AG09309 (cell line): ENCODE measurements around the gene PIK3R5.

Source experiments
- DNase-seq: peaks from one replicate; pipeline ENCODE4 v3.0.0-alpha.2; 2010; ENCODE audit warnings: low read depth
- H3K4me3 ChIP-seq: 2 replicates; pipeline ENCODE4 v1.5.1; 2011; ENCODE audit warnings: mild to moderate bottlenecking, low read depth, low read length, moderate library complexity; ENCODE audit not compliant: control insufficient read depth
- TF ChIP-seq, protein P1 (sequence below): IDR thresholded peaks from 2 replicates; pipeline ENCODE4 v1.5.1; 2011; ENCODE audit warnings: mild to moderate bottlenecking, low read depth, low read length, inconsistent platforms; ENCODE audit not compliant: insufficient read depth, control insufficient read depth; ENCODE audit errors: missing control alignments

The PIK3R5 gene

DNA sequence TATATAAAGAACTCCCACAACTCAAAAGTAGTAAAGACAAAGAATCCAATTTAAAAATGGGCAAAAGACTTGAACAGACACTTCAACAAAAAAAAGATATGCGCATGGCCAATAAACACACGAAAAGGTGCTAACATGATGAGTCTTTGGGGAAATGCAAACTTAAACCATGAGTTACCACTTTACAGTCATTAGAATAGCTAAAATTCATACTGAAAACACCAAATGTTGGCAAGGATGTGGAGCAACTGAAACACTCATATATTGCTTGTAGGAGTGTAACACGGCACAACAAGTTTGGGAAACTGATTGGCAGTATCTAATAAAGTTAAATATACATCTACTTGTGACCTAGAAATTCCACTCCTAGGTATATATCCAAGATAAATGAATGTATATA is 3.0 kb upstream of the PIK3R5 start:
- H3K4me3 ChIP-seq, result no peak overlapping the region
- DNase-seq, result no peak
- TF ChIP-seq, protein P1, sequence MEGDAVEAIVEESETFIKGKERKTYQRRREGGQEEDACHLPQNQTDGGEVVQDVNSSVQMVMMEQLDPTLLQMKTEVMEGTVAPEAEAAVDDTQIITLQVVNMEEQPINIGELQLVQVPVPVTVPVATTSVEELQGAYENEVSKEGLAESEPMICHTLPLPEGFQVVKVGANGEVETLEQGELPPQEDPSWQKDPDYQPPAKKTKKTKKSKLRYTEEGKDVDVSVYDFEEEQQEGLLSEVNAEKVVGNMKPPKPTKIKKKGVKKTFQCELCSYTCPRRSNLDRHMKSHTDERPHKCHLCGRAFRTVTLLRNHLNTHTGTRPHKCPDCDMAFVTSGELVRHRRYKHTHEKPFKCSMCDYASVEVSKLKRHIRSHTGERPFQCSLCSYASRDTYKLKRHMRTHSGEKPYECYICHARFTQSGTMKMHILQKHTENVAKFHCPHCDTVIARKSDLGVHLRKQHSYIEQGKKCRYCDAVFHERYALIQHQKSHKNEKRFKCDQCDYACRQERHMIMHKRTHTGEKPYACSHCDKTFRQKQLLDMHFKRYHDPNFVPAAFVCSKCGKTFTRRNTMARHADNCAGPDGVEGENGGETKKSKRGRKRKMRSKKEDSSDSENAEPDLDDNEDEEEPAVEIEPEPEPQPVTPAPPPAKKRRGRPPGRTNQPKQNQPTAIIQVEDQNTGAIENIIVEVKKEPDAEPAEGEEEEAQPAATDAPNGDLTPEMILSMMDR, result no peak

DNA sequence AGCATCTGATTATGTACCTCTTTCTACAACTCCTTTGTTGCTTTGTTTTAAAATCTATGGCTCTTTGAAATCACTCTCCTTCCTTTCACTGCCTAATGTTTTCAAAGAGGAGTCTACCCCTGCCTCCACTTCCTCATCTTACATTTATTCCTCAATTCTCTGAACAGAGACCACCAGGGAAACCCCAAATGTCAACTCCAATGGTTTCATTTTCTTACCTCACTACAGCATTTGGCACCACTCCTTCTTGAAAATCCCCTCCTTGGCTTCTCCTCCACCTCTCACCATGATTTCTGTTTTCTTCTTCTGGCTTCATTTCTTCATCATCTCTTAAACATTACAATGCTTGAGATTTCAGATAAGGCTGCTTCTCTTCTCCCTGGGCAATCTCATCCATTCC is 2.4 kb upstream of the PIK3R5 start:
- H3K4me3 ChIP-seq, result no peak overlapping the region
- no peak for DNase-seq
- TF ChIP-seq, protein P1, result no peak

DNA sequence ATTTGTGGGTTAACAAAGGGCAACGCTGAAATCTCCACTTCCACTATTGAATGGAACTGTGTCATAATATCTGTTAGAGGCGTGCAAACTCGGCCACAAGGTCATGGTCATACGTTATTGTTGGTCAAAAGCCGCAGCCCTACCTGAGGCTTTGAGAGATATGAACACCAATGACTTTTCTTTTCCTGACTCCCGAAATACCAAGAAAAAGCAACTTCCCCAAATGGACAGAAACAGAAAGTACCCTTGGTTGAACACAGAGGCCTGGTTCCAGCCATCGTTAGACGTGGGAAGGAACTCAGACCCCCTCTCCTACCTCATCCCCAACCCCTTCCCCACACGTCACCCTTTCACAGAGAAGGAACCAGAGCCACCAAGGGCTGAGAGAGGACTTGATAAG is 1.4 kb upstream of the PIK3R5 start:
- DNase-seq, result no peak
- no peak overlapping the region for H3K4me3 ChIP-seq
- TF ChIP-seq, protein P1, result no peak

DNA sequence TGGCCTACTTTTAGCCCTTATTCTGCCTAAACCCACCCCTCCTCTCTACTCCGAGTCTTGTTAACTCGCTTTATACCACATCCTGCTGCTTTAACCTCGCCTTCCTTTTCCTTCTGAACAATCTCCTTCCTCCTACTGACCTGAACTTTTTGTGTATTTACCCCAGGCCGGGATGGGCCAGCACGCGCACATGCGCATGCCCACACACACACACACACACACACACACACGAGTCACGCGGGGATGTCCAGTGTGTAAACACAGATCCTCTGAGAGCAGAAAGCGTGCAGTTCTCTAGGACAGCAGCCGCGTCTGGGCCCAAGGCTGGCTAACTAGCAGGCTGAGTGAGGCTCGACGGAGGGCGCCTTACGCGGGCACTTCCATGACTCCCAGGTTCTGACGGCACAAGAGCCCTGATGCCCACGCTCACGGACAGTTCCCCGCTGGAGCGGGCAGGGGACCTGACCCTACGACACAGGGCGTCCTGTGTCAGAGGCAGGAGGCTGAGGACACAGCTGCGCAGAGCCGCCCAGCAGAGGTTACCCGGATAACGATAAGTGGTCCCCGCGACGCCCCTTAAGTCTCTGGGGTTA is 610 bp downstream of the PIK3R5 start:
- TF ChIP-seq, protein P1, result no peak
- no peak for DNase-seq
- no peak overlapping the region for H3K4me3 ChIP-seq

DNA sequence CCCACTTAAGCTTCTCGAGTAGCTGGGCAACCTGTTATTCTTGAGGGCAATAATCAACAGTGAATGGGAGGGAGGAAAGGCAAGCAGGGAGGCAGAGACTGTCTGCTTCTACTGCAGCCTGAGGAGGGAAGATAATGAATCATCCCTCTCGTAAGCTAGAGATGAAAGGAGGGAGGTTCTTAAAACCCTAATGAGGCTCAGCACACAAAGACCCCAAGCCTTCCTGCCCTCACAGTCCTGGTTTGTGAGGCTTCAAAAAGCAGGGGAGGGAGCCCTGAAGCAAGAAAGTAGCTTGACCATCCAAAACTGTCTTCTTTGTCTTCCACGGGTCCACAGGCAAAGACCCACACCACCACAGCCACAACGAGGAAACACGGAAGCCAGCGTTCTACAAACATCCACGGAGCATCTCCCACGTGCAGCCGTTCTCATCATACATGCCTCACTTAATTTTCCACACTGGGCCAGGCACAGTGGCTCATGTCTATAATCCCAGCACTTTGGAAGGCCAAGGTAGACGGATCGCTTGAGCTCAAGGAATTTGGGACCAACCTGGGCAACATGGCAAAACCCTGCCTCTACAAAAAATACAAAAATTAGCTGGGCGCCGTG is 1.8 kb downstream of the PIK3R5 start:
- TF ChIP-seq, protein P1, result no peak

DNA sequence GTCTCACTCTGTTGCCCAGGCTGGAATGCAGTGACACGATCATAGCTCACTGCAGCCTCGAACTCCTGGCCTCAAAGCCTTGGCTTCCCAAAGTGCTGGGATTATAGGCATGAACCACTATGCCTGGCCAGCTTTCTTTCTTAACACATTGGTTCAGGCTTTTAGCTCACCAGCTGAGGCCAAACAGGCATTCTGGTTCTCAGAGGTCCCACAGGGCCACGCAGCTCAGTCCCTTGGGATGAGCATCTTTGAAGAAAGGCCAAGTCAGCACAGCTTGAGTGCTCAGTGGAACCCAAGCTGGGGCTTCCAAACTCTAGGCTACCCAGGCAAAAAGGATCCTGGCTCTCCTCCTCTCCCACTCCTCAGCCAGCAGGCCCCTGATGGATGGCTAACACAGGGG is 2.5 kb downstream of the PIK3R5 start:
- DNase-seq, result no peak
- H3K4me3 ChIP-seq, result no peak overlapping the region
- TF ChIP-seq, protein P1, result no peak

More for the DNA sequence above, 1.8 kb downstream of the PIK3R5 start:
- no peak overlapping the region for H3K4me3 ChIP-seq
- DNase-seq, result no peak
